Vagina (tissue), 2 donors: ENCODE results near the gene SOS1. TPM values are rescaled to one million over a fixed set of nuclear protein-coding genes. Genes with fewer than 3 reads are reported as not detected.
"Not testable (repeated sequence)": the region's sequence is repeated elsewhere in the genome, so short reads cannot be mapped to it uniquely, and the experiment has no call there.

Source experiments
- DNase-seq, 2 donors: peaks; one replicate each; pipeline ENCODE4 v3.0.0-alpha.2; 2017; ENCODE audit errors: extremely low spot score in 2 of 2
- H3K27ac ChIP-seq: fragments of 200-600 bp; sonication (generic); one replicate; pipeline ENCODE4 v1.5.1; 2019
- H3K27me3 ChIP-seq: fragments of 200-600 bp; sonication (generic); one replicate; pipeline ENCODE4 v1.5.1; 2019
- H3K36me3 ChIP-seq, 2 donors: fragments of 200-600 bp; sonication (generic); one replicate each; pipeline ENCODE4 v1.5.1; 2017 to 2019
- H3K4me1 ChIP-seq: fragments of 200-600 bp; sonication (generic); one replicate; pipeline ENCODE4 v1.5.1; 2019
- H3K4me3 ChIP-seq, 2 donors: fragments of 200-600 bp; sonication (generic); 1 replicate in 1 of 2; 2 replicates in 1 of 2; pipeline ENCODE4 v1.5.1; 2016 to 2019
- H3K9me3 ChIP-seq: fragments of 200-600 bp; sonication (generic); one replicate; pipeline ENCODE4 v1.5.1; 2019
- POLR2A ChIP-seq, 2 donors: fragments of 450-650 bp; IDR thresholded peaks; one replicate each; pipeline ENCODE4 v1.6.1; 2017; ENCODE audit warnings: antibody characterized with exemption in 2 of 2, mild to moderate bottlenecking in 2 of 2, moderate library complexity in 2 of 2
- POLR2AphosphoS5 ChIP-seq, 2 donors: sonication (generic); formaldehyde crosslinking; IDR thresholded peaks; one replicate each; pipeline ENCODE4 v1.9.0; 2017; ENCODE audit warnings: antibody characterized with exemption in 2 of 2, mild to moderate bottlenecking in 2 of 2, low read depth in 1 of 2; ENCODE audit not compliant: insufficient read depth in 1 of 2
- intact Hi-C: fragments of 100-400 bp; cut with DNase I; formaldehyde crosslinking; loops from one replicate; pipeline ENCODE4 v1.15.1; 2023
- total RNA-seq: library from RNA; depleted of rRNA; stranded (reverse); fragments of >200 nt; gene quantifications from one replicate; pipeline ENCODE4 v1.2.3, GENCODE V29; 2016
- TF ChIP-seq, protein P1 (sequence below), 3 experiments: fragments of 450-650 bp in 2 of 3; fragments of 200-600 bp in 1 of 3; sonication (generic) in 1 of 3; IDR thresholded peaks; one replicate each; pipeline ENCODE4 v1.5.1; 2017 to 2019; ENCODE audit warnings: antibody characterized with exemption in 3 of 3, mild to moderate bottlenecking in 2 of 3, moderate library complexity in 2 of 3

The SOS1 gene
- total RNA-seq, 1 donor from 2014 or later: 20.1 TPM

DNA sequence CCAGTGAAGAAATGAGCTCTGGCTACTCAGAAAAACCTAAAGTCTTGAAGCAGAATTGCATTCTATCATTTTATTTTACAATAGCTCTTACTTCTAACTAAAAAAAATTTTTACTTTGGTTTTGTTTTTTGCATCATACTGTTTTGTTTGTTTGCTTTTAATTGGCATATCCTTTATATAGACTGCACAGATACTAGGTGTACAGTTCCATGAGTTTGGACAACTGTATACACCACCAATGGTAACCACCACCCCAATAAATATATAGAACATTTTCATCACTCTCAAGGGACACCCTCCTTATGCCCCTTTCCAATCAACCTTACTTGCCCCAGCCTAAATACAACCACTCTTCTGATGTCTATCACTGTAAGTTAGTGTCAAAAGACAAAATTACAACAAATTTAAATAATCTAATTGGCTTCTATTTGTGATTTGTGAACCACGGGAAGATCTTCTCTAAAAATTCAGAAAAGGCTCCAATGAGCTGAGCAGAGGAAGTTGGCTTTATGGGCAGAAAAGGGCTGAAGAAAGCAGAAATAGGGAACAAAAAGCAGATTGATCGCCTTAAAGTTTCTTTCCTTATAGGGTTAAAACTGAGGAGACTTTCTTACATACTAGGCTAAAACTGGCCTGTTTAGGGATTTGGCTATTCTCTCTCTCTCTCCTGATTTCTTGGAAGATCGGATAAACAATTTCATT is 22.2 kb upstream of the SOS1 start:
- Histone ChIP-seq H3K27ac (no peak overlapping the region), H3K27me3 (no peaks in the 10 kb centered on the region), H3K9me3 (no peaks in the 10 kb centered on the region), H3K4me1 (no peaks in the 10 kb centered on the region), H3K4me3 (no peak overlapping the region), H3K36me3 (no peaks in the 10 kb centered on the region)
- TF ChIP-seq POLR2AphosphoS5 (IDR thresholded peaks at IDR 0.05; ENCODE audit: insufficient read depth in 1 of 2, low read depth in 1 of 2): no peak
- no peak for TF ChIP-seq POLR2A (IDR thresholded peaks at IDR 0.05)
- DNase-seq: no peak
- intact Hi-C loops: no loop called here

DNA sequence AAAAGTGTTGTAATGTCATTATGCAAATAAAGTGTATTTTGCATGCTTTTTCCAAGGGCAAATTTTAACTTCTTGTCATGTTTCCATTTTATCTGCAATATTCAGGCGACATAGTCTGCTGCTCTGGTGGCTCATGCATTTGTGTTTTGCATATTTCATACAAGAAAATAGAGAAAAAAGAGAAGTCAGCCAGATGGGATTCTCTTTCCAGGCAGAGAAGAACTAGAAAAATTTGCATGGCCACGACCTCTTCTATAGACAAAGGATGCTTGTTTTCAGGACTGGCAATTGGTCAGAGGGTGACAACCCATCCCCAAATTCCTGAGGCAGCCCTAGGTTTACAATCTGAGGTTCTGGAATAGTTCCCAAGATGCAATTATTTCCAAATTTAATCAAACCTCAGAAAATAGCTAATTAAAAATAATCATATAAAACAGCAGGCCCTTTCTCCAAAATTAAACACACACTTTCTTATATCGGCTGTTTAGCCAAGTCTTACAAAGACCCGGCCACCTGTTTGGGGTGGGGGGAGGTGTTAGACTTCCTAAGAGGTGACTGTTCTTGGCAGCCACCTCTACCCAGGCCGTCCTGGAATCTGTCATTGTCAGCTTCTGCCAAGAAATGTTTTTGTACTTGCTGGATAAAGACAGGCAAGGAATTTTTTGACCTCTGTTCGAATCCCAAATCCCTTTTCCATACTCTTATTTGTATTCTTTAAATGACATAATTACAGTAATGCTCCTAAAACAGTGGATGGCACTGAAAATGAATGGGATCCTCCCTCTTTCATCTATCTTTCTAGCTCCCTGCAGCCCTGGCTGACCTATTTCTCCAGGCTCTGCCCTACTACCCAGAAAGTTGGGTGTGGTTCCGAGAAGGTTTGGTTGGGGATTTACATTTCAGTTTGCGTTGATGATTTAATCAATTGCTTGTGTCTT is 20.8 kb upstream of the SOS1 start:
- TF ChIP-seq POLR2AphosphoS5 (IDR thresholded peaks at IDR 0.05; ENCODE audit: insufficient read depth in 1 of 2, low read depth in 1 of 2) (no peak), POLR2A (IDR thresholded peaks at IDR 0.05) (no peak)
- TF ChIP-seq, protein P1, sequence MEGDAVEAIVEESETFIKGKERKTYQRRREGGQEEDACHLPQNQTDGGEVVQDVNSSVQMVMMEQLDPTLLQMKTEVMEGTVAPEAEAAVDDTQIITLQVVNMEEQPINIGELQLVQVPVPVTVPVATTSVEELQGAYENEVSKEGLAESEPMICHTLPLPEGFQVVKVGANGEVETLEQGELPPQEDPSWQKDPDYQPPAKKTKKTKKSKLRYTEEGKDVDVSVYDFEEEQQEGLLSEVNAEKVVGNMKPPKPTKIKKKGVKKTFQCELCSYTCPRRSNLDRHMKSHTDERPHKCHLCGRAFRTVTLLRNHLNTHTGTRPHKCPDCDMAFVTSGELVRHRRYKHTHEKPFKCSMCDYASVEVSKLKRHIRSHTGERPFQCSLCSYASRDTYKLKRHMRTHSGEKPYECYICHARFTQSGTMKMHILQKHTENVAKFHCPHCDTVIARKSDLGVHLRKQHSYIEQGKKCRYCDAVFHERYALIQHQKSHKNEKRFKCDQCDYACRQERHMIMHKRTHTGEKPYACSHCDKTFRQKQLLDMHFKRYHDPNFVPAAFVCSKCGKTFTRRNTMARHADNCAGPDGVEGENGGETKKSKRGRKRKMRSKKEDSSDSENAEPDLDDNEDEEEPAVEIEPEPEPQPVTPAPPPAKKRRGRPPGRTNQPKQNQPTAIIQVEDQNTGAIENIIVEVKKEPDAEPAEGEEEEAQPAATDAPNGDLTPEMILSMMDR (IDR thresholded peaks at IDR 0.05): no peak
- intact Hi-C loops: no loop called here
- Histone ChIP-seq H3K27me3 (no peaks in the 10 kb centered on the region), H3K4me3 (no peak overlapping the region), H3K9me3 (no peaks in the 10 kb centered on the region), H3K36me3 (no peaks in the 10 kb centered on the region), H3K27ac (no peak overlapping the region), H3K4me1 (no peaks in the 10 kb centered on the region)
- no peak for DNase-seq

DNA sequence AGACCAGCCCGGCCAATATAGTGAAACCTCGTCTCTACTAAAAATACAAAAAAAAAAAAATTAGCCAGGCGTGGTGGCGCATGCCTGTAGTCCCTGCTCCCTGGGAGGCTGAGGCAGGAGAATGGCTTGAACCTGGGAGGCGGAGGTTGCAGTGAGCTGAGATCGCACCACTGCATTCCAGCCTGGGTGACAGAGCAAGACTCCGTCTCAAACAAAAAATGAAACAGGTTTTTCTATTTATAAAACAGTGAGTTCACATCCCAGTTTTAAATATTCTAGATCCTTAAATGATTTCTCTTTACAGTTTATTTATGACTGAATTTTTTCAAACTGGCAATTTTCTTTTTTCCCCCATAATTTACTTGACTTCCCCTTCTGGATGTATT is 20.1 kb upstream of the SOS1 start:
- H3K4me1 ChIP-seq, H3K4me3 ChIP-seq, H3K36me3 ChIP-seq, H3K9me3 ChIP-seq, intact Hi-C loops, DNase-seq, H3K27me3 ChIP-seq, H3K27ac ChIP-seq: not testable (repeated sequence)

DNA sequence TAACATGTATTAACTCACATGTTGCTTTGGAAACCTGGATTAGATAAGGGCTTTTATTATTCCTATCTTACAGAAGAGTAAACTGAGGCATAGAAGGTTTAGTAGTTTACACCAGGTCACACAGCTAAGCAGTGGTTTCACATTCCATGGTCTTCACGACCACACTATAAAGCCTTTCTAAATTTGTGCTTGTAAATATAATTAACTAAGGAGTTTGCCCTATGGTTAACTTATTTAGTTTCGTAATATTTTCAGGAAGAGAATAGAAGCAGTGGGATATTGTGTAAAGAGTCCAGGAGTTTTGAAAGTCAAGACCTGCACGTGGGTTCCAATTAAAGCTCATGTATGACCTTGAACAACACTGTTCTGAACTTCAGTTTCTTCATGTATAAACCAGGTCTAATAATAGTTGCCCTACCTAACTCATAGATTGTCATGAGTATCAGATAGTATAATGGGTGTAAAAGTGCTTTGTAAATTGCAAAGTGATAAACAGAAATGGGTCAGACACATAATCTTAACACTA is 19.5 kb upstream of the SOS1 start:
- no peak overlapping the region for H3K27ac ChIP-seq
- TF ChIP-seq, protein P1 (IDR thresholded peaks at IDR 0.05): no peak
- TF ChIP-seq POLR2A (IDR thresholded peaks at IDR 0.05) (no peak), POLR2AphosphoS5 (IDR thresholded peaks at IDR 0.05; ENCODE audit: insufficient read depth in 1 of 2, low read depth in 1 of 2) (no peak)

DNA sequence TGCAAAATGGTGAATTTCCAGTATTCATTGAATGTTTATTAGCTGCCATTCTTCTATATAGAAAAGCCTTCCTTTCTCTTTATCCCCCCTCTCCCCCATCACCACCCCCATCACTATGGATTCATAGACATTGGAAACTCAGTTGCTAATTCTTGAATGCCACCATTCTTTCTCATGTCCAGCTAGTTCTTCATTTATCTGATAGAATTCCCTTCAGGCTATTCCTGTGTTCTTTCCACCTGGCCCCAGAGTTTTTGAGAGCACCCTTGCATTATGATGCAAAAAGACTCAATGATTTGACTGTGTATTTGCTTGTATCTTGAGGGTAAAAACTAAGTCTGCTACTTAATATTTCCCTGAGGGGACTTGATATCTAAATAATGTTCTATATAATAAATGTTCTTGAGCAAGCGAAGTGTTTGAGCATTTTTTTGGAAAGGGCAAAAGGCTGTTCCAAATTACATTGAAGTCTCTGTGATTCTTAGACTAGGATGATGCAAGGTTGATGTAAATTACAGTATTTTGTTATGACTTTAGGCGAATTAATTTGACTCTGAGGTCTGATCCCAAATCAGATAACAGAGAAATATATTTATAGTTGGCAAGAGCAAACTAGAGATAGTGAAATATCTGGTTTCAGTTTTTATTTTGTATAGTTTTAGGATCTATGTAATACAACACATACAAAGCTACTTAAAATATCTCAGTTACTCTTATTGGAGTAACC is 18.8 kb upstream of the SOS1 start:
- Histone ChIP-seq H3K36me3 (no peaks in the 10 kb centered on the region), H3K4me3 (no peak overlapping the region), H3K9me3 (no peaks in the 10 kb centered on the region), H3K27me3 (no peaks in the 10 kb centered on the region), H3K27ac (no peak overlapping the region), H3K4me1 (no peaks in the 10 kb centered on the region)
- TF ChIP-seq POLR2A (IDR thresholded peaks at IDR 0.05) (no peak), POLR2AphosphoS5 (IDR thresholded peaks at IDR 0.05; ENCODE audit: insufficient read depth in 1 of 2, low read depth in 1 of 2) (no peak)
- TF ChIP-seq, protein P1 (IDR thresholded peaks at IDR 0.05): no peak
- DNase-seq: no peak
- intact Hi-C loops: no loop called here

More for the DNA sequence above, 19.5 kb upstream of the SOS1 start:
- Histone ChIP-seq H3K4me3 (no peak overlapping the region), H3K4me1 (no peaks in the 10 kb centered on the region), H3K27me3 (no peaks in the 10 kb centered on the region), H3K36me3 (no peaks in the 10 kb centered on the region), H3K9me3 (no peaks in the 10 kb centered on the region)
- DNase-seq: no peak
- intact Hi-C loops: no loop called here
